WTC11 (cell line): ENCODE measurements around the gene TXNL4A. TPM values are rescaled to one million over a fixed set of nuclear protein-coding genes. Genes with fewer than 3 reads are reported as not detected.

Experiments
- ATAC-seq: fragments of 200-7000 bp; cut with Tn5 transposase; 2 replicates; pipeline ENCODE4 v1.10.0; 2021; ENCODE audit warnings: mild to moderate bottlenecking, moderate library complexity
- CTCF ChIA-PET: fragments of 300-600 bp; sonication (Branson Sonifier 250); formaldehyde crosslinking; loops from one replicate; lab custom pipeline; 2021; ENCODE audit warnings: antibody characterized with exemption; lab: Charles Lee
- POLR2A ChIA-PET: fragments of 350-600 bp; sonication (Branson Sonifier 250); formaldehyde crosslinking; loops from one replicate; lab custom pipeline; 2021; ENCODE audit warnings: antibody characterized with exemption; lab: Charles Lee
- DNase-seq: peaks from one replicate; pipeline ENCODE4 v3.0.0; 2021; ENCODE audit warnings: low spot score
- H3K27ac Mint-ChIP-seq: 2 replicates; pipeline ENCODE4 v1.8.0; 2021; ENCODE audit warnings: mixed read lengths
- H3K27me3 Mint-ChIP-seq: 2 replicates; pipeline ENCODE4 v1.8.0; 2021; ENCODE audit warnings: low read depth, mild to moderate bottlenecking, moderate library complexity, mixed read lengths
- H3K36me3 Mint-ChIP-seq: 2 replicates; pipeline ENCODE4 v1.8.0; 2021; ENCODE audit warnings: mixed read lengths
- H3K4me1 Mint-ChIP-seq: 2 replicates; pipeline ENCODE4 v1.8.0; 2022; ENCODE audit warnings: mixed read lengths
- H3K4me3 Mint-ChIP-seq: 2 replicates; pipeline ENCODE4 v1.8.0; 2021; ENCODE audit warnings: mild to moderate bottlenecking, moderate library complexity, mixed read lengths
- H3K9me3 Mint-ChIP-seq: 2 replicates; pipeline ENCODE4 v1.8.0; 2021; ENCODE audit warnings: mixed read lengths
- CBFB ChIP-seq: sonication (generic); formaldehyde crosslinking; IDR thresholded peaks from 2 replicates; pipeline ENCODE4 v1.8.1; 2022; ENCODE audit warnings: mild to moderate bottlenecking, low read depth, missing genetic modification reagents
- CREM ChIP-seq: sonication (generic); formaldehyde crosslinking; IDR thresholded peaks from 2 replicates; pipeline ENCODE4 v1.8.1; 2022; ENCODE audit warnings: mild to moderate bottlenecking, missing genetic modification reagents, moderate library complexity
- FOXP1 ChIP-seq: sonication (generic); formaldehyde crosslinking; IDR thresholded peaks from 2 replicates; pipeline ENCODE4 v1.8.0; 2022; ENCODE audit warnings: missing genetic modification reagents, mild to moderate bottlenecking, moderate library complexity, borderline replicate concordance
- GABPB1 ChIP-seq: sonication (generic); formaldehyde crosslinking; IDR thresholded peaks from 2 replicates; pipeline ENCODE4 v1.8.1; 2023; ENCODE audit warnings: mild to moderate bottlenecking, missing genetic modification reagents
- IRF2 ChIP-seq: sonication (generic); formaldehyde crosslinking; IDR thresholded peaks from 2 replicates; pipeline ENCODE4 v1.8.0; 2022; ENCODE audit warnings: low read depth, missing genetic modification reagents, borderline replicate concordance
- PRRX2 ChIP-seq: fragments of 250-450 bp; sonication (Bioruptor Pico); IDR thresholded peaks from 2 replicates; pipeline ENCODE4 v1.8.0; 2021; ENCODE audit warnings: mild to moderate bottlenecking
- SMAD4 ChIP-seq: sonication (generic); formaldehyde crosslinking; IDR thresholded peaks from 2 replicates; pipeline ENCODE4 v1.8.0; 2022; ENCODE audit warnings: mild to moderate bottlenecking, missing genetic modification reagents
- SOX15 ChIP-seq: fragments of 250-450 bp; sonication (Bioruptor Pico); IDR thresholded peaks from 2 replicates; pipeline ENCODE4 v1.9.0; 2021; ENCODE audit warnings: mild to moderate bottlenecking
- TP53 ChIP-seq: sonication (generic); formaldehyde crosslinking; IDR thresholded peaks from 2 replicates; pipeline ENCODE4 v1.8.1; 2023; ENCODE audit warnings: mild to moderate bottlenecking, missing genetic modification reagents
- ZBTB21 ChIP-seq: sonication (generic); formaldehyde crosslinking; IDR thresholded peaks from 2 replicates; pipeline ENCODE4 v1.8.1; 2023; ENCODE audit warnings: mild to moderate bottlenecking, missing genetic modification reagents, borderline replicate concordance
- ZNF121 ChIP-seq: sonication (generic); formaldehyde crosslinking; IDR thresholded peaks from 2 replicates; pipeline ENCODE4 v1.8.0; 2023; ENCODE audit warnings: missing genetic modification reagents
- total RNA-seq: library from RNA; stranded (reverse); gene quantifications from 3 replicates; pipeline ENCODE4 v1.2.3, GENCODE V29; 2021
- TF ChIP-seq, protein P1 (sequence below): sonication (generic); formaldehyde crosslinking; IDR thresholded peaks from 2 replicates; pipeline ENCODE4 v1.8.1; 2022; ENCODE audit warnings: mild to moderate bottlenecking, missing genetic modification reagents, moderate library complexity, borderline replicate concordance
- TF ChIP-seq, protein P2 (sequence below): sonication (generic); formaldehyde crosslinking; IDR thresholded peaks from 2 replicates; pipeline ENCODE4 v1.8.1; 2023; ENCODE audit warnings: mild to moderate bottlenecking, missing genetic modification reagents
- TF ChIP-seq, protein P3 (sequence below): sonication (generic); formaldehyde crosslinking; IDR thresholded peaks from 2 replicates; pipeline ENCODE4 v1.8.1; 2023; ENCODE audit warnings: mild to moderate bottlenecking, missing genetic modification reagents, borderline replicate concordance
- TF ChIP-seq, protein P4 (sequence below): sonication (generic); formaldehyde crosslinking; IDR thresholded peaks from 2 replicates; pipeline ENCODE4 v1.8.1; 2022; ENCODE audit warnings: low read depth, missing genetic modification reagents, borderline replicate concordance
- TF ChIP-seq, protein P5 (sequence below): fragments of 250-450 bp; sonication (Bioruptor Pico); IDR thresholded peaks from 2 replicates; pipeline ENCODE4 v1.9.0; 2021; ENCODE audit warnings: mild to moderate bottlenecking

The TXNL4A gene
- total RNA-seq, 1 experiment from 2014 or later, result 157 TPM

DNA sequence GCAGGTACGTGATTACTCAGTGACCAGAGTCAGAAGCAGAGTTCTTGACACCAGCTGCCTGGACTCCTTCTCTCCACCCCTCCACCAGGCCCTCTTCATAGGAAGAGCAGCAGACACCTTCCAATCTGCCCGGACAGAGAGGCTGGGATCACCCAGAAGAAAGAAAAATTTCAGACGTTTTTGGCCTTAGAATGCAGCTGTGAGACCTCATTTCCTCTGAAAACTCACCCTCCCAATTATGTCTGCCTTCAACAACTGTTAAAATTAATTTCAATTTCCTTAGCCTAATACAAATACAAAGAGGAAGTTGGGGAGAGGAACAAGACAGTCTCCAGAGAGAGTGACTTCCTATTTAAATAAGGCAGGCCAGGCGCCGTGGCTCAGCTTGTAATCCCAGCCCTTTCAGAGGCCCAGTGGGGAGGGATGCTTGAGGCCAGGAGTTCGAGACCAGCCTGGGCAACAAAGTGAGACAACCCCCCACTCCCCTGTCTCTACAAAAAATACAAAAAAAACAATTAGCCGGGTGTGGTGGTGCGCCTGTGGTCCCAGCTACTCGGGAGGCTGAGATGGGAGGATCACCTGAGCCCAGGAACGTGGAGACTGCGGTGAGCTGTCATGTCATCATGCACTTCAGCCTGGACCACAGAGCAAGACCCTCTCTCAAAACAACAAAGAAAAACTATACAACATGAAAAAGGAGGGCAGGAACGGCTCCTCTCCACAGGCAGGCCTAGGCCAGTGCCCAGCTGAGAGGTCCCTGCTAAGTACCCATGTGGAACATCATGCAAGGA lies 38.5 kb downstream of the TXNL4A start:
- Mint-ChIP-seq H3K9me3 (no peaks in the 10 kb centered on the region), H3K4me3 (peak overlapping the region; percentile 69), H3K4me1 (peaks cover 19% of the 10 kb centered on the region), H3K36me3 (no peaks in the 10 kb centered on the region), H3K27ac (no peak overlapping the region), H3K27me3 (peaks cover 48% of the 10 kb centered on the region)
- TF ChIP-seq ZNF121 (CRISPR knock-in tag) (peak; percentile 78; the same call in 1 of the 2 replicates), IRF2 (CRISPR knock-in tag) (no peak), PRRX2 (CRISPR knock-in tag) (no peak), CBFB (CRISPR knock-in tag) (no peak), CREM (CRISPR knock-in tag) (no peak), SOX15 (CRISPR knock-in tag) (no peak)
- TF ChIP-seq, protein P1, sequence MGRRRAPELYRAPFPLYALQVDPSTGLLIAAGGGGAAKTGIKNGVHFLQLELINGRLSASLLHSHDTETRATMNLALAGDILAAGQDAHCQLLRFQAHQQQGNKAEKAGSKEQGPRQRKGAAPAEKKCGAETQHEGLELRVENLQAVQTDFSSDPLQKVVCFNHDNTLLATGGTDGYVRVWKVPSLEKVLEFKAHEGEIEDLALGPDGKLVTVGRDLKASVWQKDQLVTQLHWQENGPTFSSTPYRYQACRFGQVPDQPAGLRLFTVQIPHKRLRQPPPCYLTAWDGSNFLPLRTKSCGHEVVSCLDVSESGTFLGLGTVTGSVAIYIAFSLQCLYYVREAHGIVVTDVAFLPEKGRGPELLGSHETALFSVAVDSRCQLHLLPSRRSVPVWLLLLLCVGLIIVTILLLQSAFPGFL (CRISPR knock-in tag), result no peak
- ChIA-PET POLR2A (no interaction called here), CTCF (no interaction called here)
- no peak for DNase-seq
- no peak for ATAC-seq

DNA sequence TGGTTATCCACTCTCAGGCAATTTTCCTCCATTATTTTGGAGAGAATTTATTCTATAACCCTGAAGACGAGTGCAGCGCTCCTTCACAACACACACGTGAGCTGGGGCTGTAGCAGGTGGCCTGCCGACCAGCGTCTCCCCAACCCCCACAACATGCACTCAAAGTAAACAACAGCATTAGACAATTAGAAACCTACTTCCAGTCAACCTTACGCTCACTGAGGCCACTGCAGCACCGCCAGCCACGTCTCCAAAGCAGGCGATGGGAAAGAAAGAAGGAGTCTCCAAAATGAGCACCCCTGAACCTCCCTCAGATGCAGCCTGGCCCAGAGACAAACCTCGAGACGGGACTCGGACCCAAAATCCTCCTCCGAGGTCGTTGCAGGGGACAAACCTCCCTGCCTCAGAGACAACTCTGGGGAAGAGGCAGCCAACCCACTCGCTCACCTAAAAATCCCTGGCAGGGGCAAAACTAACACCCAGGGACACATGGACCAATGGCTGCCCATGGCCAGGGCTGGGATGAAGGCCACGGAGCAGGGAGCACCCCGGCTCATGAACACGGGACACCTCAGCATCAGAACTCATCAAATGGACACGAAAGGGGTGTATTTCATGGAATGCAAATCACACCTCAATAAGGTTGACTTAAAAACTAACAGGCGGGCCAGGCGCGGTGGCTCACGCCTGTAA lies 39.5 kb downstream of the TXNL4A start:
- H3K9me3 Mint-ChIP-seq, result no peaks in the 10 kb centered on the region
- TF ChIP-seq, protein P2, sequence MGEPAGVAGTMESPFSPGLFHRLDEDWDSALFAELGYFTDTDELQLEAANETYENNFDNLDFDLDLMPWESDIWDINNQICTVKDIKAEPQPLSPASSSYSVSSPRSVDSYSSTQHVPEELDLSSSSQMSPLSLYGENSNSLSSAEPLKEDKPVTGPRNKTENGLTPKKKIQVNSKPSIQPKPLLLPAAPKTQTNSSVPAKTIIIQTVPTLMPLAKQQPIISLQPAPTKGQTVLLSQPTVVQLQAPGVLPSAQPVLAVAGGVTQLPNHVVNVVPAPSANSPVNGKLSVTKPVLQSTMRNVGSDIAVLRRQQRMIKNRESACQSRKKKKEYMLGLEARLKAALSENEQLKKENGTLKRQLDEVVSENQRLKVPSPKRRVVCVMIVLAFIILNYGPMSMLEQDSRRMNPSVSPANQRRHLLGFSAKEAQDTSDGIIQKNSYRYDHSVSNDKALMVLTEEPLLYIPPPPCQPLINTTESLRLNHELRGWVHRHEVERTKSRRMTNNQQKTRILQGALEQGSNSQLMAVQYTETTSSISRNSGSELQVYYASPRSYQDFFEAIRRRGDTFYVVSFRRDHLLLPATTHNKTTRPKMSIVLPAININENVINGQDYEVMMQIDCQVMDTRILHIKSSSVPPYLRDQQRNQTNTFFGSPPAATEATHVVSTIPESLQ (CRISPR knock-in tag), result no peak
- TF ChIP-seq SMAD4 (CRISPR knock-in tag), result no peak
- no peak for TF ChIP-seq ZBTB21 (CRISPR knock-in tag)
- TF ChIP-seq, protein P3, sequence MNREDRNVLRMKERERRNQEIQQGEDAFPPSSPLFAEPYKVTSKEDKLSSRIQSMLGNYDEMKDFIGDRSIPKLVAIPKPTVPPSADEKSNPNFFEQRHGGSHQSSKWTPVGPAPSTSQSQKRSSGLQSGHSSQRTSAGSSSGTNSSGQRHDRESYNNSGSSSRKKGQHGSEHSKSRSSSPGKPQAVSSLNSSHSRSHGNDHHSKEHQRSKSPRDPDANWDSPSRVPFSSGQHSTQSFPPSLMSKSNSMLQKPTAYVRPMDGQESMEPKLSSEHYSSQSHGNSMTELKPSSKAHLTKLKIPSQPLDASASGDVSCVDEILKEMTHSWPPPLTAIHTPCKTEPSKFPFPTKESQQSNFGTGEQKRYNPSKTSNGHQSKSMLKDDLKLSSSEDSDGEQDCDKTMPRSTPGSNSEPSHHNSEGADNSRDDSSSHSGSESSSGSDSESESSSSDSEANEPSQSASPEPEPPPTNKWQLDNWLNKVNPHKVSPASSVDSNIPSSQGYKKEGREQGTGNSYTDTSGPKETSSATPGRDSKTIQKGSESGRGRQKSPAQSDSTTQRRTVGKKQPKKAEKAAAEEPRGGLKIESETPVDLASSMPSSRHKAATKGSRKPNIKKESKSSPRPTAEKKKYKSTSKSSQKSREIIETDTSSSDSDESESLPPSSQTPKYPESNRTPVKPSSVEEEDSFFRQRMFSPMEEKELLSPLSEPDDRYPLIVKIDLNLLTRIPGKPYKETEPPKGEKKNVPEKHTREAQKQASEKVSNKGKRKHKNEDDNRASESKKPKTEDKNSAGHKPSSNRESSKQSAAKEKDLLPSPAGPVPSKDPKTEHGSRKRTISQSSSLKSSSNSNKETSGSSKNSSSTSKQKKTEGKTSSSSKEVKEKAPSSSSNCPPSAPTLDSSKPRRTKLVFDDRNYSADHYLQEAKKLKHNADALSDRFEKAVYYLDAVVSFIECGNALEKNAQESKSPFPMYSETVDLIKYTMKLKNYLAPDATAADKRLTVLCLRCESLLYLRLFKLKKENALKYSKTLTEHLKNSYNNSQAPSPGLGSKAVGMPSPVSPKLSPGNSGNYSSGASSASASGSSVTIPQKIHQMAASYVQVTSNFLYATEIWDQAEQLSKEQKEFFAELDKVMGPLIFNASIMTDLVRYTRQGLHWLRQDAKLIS (CRISPR knock-in tag), result no peak
- TF ChIP-seq, protein P4, sequence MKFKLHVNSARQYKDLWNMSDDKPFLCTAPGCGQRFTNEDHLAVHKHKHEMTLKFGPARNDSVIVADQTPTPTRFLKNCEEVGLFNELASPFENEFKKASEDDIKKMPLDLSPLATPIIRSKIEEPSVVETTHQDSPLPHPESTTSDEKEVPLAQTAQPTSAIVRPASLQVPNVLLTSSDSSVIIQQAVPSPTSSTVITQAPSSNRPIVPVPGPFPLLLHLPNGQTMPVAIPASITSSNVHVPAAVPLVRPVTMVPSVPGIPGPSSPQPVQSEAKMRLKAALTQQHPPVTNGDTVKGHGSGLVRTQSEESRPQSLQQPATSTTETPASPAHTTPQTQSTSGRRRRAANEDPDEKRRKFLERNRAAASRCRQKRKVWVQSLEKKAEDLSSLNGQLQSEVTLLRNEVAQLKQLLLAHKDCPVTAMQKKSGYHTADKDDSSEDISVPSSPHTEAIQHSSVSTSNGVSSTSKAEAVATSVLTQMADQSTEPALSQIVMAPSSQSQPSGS (CRISPR knock-in tag), result no peak
- TF ChIP-seq TP53 (CRISPR knock-in tag), result no peak
- TF ChIP-seq, protein P5, sequence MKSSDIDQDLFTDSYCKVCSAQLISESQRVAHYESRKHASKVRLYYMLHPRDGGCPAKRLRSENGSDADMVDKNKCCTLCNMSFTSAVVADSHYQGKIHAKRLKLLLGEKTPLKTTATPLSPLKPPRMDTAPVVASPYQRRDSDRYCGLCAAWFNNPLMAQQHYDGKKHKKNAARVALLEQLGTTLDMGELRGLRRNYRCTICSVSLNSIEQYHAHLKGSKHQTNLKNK (CRISPR knock-in tag), result no peak
- TF ChIP-seq FOXP1 (CRISPR knock-in tag), result no peak
- no peak for TF ChIP-seq GABPB1 (CRISPR knock-in tag)
- no peak for DNase-seq
- CTCF ChIA-PET, result no interaction called here
- ATAC-seq, result no peak
- no peak overlapping the region for H3K27ac Mint-ChIP-seq
- H3K4me3 Mint-ChIP-seq, result no peak overlapping the region
- H3K36me3 Mint-ChIP-seq, result no peaks in the 10 kb centered on the region
- POLR2A ChIA-PET, result no interaction called here
- H3K27me3 Mint-ChIP-seq, result peaks cover 37% of the 10 kb centered on the region
- H3K4me1 Mint-ChIP-seq, result peaks cover 21% of the 10 kb centered on the region
